IMR-90 (cell line): Measurements from ENCODE around the gene PIGU. TPM values are rescaled to one million over a fixed set of nuclear protein-coding genes. Genes with fewer than 3 reads are reported as not detected.

Experiments used
- ATAC-seq: fragments of 200-7000 bp; cut with Tn5 transposase; 2 replicates; pipeline ENCODE4 v1.9.1; 2020; ENCODE audit warnings: low read depth, mild to moderate bottlenecking, moderate library complexity
- BruUV-seq: library from RNA; stranded (reverse); fragments of 400-500 nt; replicated peaks from 2 replicates; lab custom pipeline; 2021; lab: Mats Ljungman, UMichigan
- CTCF ChIA-PET: fragments of 300-600 bp; formaldehyde crosslinking; extraction: SDS; loops from one replicate; lab custom pipeline; 2021; ENCODE audit warnings: antibody characterized with exemption; lab: Yijun Ruan, JAX
- POLR2A ChIA-PET: fragments of 300-600 bp; sonication (Branson Sonifier 250); formaldehyde crosslinking; loops from one replicate; lab custom pipeline; 2022; ENCODE audit warnings: antibody characterized with exemption; ENCODE audit not compliant: unreplicated experiment; lab: Charles Lee
- DNase-seq: peaks from one replicate; pipeline ENCODE4 v3.0.0; 2013
- H2AFZ ChIP-seq: replicated peaks from 2 replicates; pipeline ENCODE3; 2013; ENCODE audit warnings: low read length, mild to moderate bottlenecking; ENCODE audit not compliant: poor library complexity
- H2AK5ac ChIP-seq: 2 replicates; pipeline ENCODE4 v1.6.1; 2013; ENCODE audit warnings: low read depth, low read length, inconsistent platforms
- H2AK9ac ChIP-seq: replicated peaks from 2 replicates; pipeline ENCODE3; 2013; ENCODE audit warnings: mild to moderate bottlenecking, low read depth, low read length, moderate library complexity; ENCODE audit not compliant: poor library complexity
- H2BK120ac ChIP-seq: 2 replicates; pipeline ENCODE4 v1.6.1; 2013; ENCODE audit warnings: low read depth, low read length, inconsistent platforms
- H2BK15ac ChIP-seq: 3 replicates; pipeline ENCODE4 v1.6.1; 2013; ENCODE audit warnings: low read depth, low read length, inconsistent platforms
- H2BK20ac ChIP-seq: 2 replicates; pipeline ENCODE4 v1.6.1; 2013; ENCODE audit warnings: low read depth, mild to moderate bottlenecking, inconsistent platforms, low read length, moderate library complexity
- H2BK5ac ChIP-seq: 2 replicates; pipeline ENCODE4 v1.6.1; 2013; ENCODE audit warnings: mild to moderate bottlenecking, low read depth, low read length, inconsistent platforms; ENCODE audit not compliant: poor library complexity, severe bottlenecking
- H3K14ac ChIP-seq: replicated peaks from 2 replicates; pipeline ENCODE4 v1.6.1; 2013; ENCODE audit warnings: low read depth, low read length, inconsistent platforms
- H3K18ac ChIP-seq: 2 replicates; pipeline ENCODE4 v1.6.1; 2013; ENCODE audit warnings: low read depth, low read length, control low read depth
- H3K23ac ChIP-seq: 2 replicates; pipeline ENCODE4 v1.6.1; 2013; ENCODE audit warnings: low read depth, low read length, inconsistent platforms
- H3K27ac ChIP-seq: 2 replicates; pipeline ENCODE4 v1.5.1; 2013; ENCODE audit warnings: mild to moderate bottlenecking, control low read depth, low read length; ENCODE audit not compliant: insufficient read depth
- H3K27me3 ChIP-seq: 2 replicates; pipeline ENCODE4 v1.6.1; 2013; ENCODE audit warnings: low read length; ENCODE audit not compliant: control insufficient read depth, insufficient read depth
- H3K36me3 ChIP-seq: 2 replicates; pipeline ENCODE4 v1.6.1; 2013; ENCODE audit warnings: low read length, mixed read lengths; ENCODE audit not compliant: control insufficient read depth, insufficient read depth
- H3K4ac ChIP-seq: 2 replicates; pipeline ENCODE4 v1.6.1; 2013; ENCODE audit warnings: low read depth, low read length, inconsistent platforms
- H3K4me1 ChIP-seq: 2 replicates; pipeline ENCODE4 v1.6.1; 2013; ENCODE audit warnings: low read length, mixed read lengths; ENCODE audit not compliant: control insufficient read depth, insufficient read depth
- H3K4me2 ChIP-seq: 2 replicates; pipeline ENCODE4 v1.6.1; 2013; ENCODE audit warnings: low read depth, mild to moderate bottlenecking, control low read depth, low read length, moderate library complexity
- H3K4me3 ChIP-seq: 2 replicates; pipeline ENCODE4 v1.5.1; 2013; ENCODE audit warnings: low read depth, mild to moderate bottlenecking, control low read depth, low read length, moderate library complexity; ENCODE audit not compliant: insufficient read depth
- H3K56ac ChIP-seq: 2 replicates; pipeline ENCODE4 v1.6.1; 2013; ENCODE audit warnings: low read length, inconsistent platforms; ENCODE audit not compliant: insufficient read depth; ENCODE audit errors: extremely low read depth
- H3K79me1 ChIP-seq, 2 experiments: 2 replicates each; pipeline ENCODE4 v1.6.1; 2013; ENCODE audit warnings: low read length in 2 of 2, inconsistent platforms in 1 of 2, low read depth in 1 of 2
- H3K9ac ChIP-seq: 2 replicates; pipeline ENCODE4 v1.6.1; 2013; ENCODE audit warnings: low read depth, low read length, control low read depth
- H3K9me1 ChIP-seq: 2 replicates; pipeline ENCODE4 v1.6.1; 2013; ENCODE audit warnings: low read length, inconsistent platforms; ENCODE audit not compliant: insufficient read depth
- H3K9me3 ChIP-seq: 2 replicates; pipeline ENCODE4 v1.6.1; 2013; ENCODE audit warnings: low read length; ENCODE audit not compliant: control insufficient read depth, insufficient read depth
- H4K20me1 ChIP-seq: 2 replicates; pipeline ENCODE4 v1.6.1; 2013; ENCODE audit warnings: low read length, inconsistent platforms; ENCODE audit not compliant: insufficient read depth
- H4K5ac ChIP-seq: 2 replicates; pipeline ENCODE4 v1.6.1; 2013; ENCODE audit warnings: mild to moderate bottlenecking, low read depth, low read length, control low read depth
- H4K8ac ChIP-seq, 2 experiments: 2 replicates each; pipeline ENCODE4 v1.6.1; 2013; ENCODE audit warnings: low read depth in 2 of 2, low read length in 2 of 2, control low read depth in 1 of 2, inconsistent platforms in 1 of 2
- H4K91ac ChIP-seq: 2 replicates; pipeline ENCODE4 v1.6.1; 2013; ENCODE audit warnings: low read depth, low read length, inconsistent platforms; ENCODE audit not compliant: insufficient read depth
- BHLHE40 ChIP-seq: fragments of 150-350 bp; IDR thresholded peaks from 2 replicates; pipeline ENCODE4 v1.6.1; 2016; ENCODE audit warnings: mild to moderate bottlenecking, low read depth, low read length
- CEBPB ChIP-seq: IDR thresholded peaks from 2 replicates; pipeline ENCODE4 v1.6.1; 2012; ENCODE audit warnings: low read depth, low read length, improper control_type of control experiment
- CHD1 ChIP-seq: IDR thresholded peaks from 2 replicates; pipeline ENCODE4 v1.6.1; 2012; ENCODE audit warnings: low read depth, low read length, improper control_type of control experiment
- FOS ChIP-seq: fragments of 150-350 bp; IDR thresholded peaks from 2 replicates; pipeline ENCODE4 v1.6.1; 2016; ENCODE audit warnings: low read depth, low read length
- MAFK ChIP-seq: IDR thresholded peaks from 2 replicates; pipeline ENCODE4 v1.6.1; 2012; ENCODE audit warnings: low read depth, low read length, improper control_type of control experiment
- MAZ ChIP-seq: IDR thresholded peaks from 2 replicates; pipeline ENCODE4 v1.6.1; 2012; ENCODE audit warnings: low read depth, mild to moderate bottlenecking, low read length, improper control_type of control experiment, moderate library complexity, borderline replicate concordance
- MXI1 ChIP-seq: IDR thresholded peaks from 2 replicates; pipeline ENCODE4 v1.6.1; 2012; ENCODE audit warnings: low read depth, mild to moderate bottlenecking, low read length, moderate library complexity, borderline replicate concordance
- NFE2L2 ChIP-seq: fragments of 150-350 bp; IDR thresholded peaks from 2 replicates; pipeline ENCODE4 v1.6.1; 2016; ENCODE audit warnings: low read depth, mild to moderate bottlenecking, low read length
- POLR2A ChIP-seq: IDR thresholded peaks from 2 replicates; pipeline ENCODE4 v1.6.1; 2012; ENCODE audit warnings: mild to moderate bottlenecking, low read depth, low read length
- RFX5 ChIP-seq: IDR thresholded peaks from 2 replicates; pipeline ENCODE4 v1.8.0; 2012; ENCODE audit warnings: low read depth, mild to moderate bottlenecking, low read length, moderate library complexity
- SMC3 ChIP-seq: fragments of 150-350 bp; IDR thresholded peaks from 2 replicates; pipeline ENCODE4 v1.6.1; 2016; ENCODE audit warnings: low read depth, mild to moderate bottlenecking, antibody characterized with exemption, low read length, moderate library complexity
- WGBS, 2 experiments: methylation state at CpG; one replicate each; pipeline versions ENCODE4 v1.1.5 to v1.1.7; 2013; ENCODE audit warnings: missing lambda C conversion rate in 2 of 2; ENCODE audit not compliant: insufficient read length in 1 of 2; ENCODE audit errors: extremely low coverage in 2 of 2; 5-methylcytosine and 5-hydroxymethylcytosine counted together
- dilution Hi-C: fragments of 300-500 bp; cut with HindIII; formaldehyde crosslinking; loops from one replicate; pipeline ENCODE4 v1.14.3; 2018; ENCODE audit warnings: low sequenced_read_pairs; ENCODE audit not compliant: unreplicated experiment
- in situ Hi-C: fragments of 300-500 bp; cut with MboI; formaldehyde crosslinking; loops from 3 replicates; pipeline ENCODE4 v1.14.3; 2019; ENCODE audit warnings: low sequenced_read_pairs, inconsistent platforms, mixed read lengths
- intact Hi-C: fragments of 100-400 bp; cut with micrococcal nuclease; formaldehyde crosslinking; loops from 2 replicates; pipeline ENCODE4 v1.10.0; 2022
- polyA plus RNA-seq, 3 experiments: library from polyadenylated mRNA; depleted of rRNA; stranded (reverse); fragments of >200 nt; gene quantifications; 2 replicates each; pipeline ENCODE4 v1.2.3, GENCODE V29; 2012; ENCODE audit warnings: low replicate concordance in 1 of 3
- total RNA-seq: library from RNA; depleted of rRNA; stranded (reverse); fragments of >200 nt; gene quantifications from 2 replicates; pipeline ENCODE4 v1.2.3, GENCODE V29; 2012
- TF ChIP-seq, protein P1 (sequence below): fragments of 150-350 bp; IDR thresholded peaks from 2 replicates; pipeline ENCODE4 v1.6.1; 2016; ENCODE audit warnings: low read depth, mild to moderate bottlenecking, low read length, moderate library complexity, borderline replicate concordance
- TF ChIP-seq, protein P2 (sequence below): conservative IDR thresholded peaks from 2 replicates; pipeline ENCODE4 v1.5.1; 2012; ENCODE audit warnings: mild to moderate bottlenecking, low read depth, low read length, improper control_type of control experiment

The PIGU gene
- total and polyA plus RNA-seq, 2 of the 4 experiments (the other 2 are of a cell fraction): 11.1 to 31.1 TPM

DNA sequence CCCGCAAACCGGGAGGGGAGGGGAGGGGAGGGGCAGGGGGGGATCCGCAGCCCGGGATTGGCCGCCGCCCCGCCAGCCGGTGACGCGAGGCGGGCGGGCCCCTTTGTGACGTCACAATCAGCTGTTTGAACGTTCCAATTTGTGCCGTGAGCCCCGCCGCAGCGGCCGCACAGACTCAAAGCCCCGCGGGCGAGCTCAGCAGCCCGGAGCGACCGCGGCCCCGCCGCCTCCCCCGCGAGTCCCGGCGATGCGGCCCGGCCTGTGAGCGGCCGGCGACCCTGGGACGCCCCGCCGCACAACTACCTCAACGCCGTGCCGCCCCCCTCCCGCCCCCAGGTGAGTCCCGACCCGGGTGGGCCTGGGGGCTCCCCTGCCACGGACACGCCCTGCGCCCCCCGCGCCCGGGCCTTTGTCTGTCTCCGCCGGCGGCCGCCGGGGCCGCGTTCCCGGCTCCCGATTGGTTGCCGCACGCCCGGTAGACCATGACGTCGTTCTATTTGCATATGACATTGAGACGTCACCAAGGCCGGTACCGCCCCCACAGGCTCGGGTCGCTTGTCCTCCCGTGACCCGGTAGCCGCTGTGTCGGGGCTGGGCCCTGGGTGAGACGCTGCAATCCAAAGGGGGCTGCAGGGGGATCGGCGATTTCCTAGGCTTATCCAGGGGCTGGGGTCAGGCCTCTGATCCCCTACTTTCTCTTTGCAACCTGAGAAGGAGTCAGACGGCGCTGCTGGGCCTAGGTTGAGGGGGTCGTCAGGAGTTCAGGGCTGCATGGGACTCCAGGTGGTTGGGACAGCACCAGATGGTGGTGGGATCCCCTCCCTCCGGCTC lies 27.5 kb upstream of the PIGU start, which contains the start of gene TP53INP2:
TSS of gene TP53INP2 (plus strand) at position 168 of the 831 bp plus-strand sequence. CDS start 4,396 bp downstream, outside the sequence.
- H3K9me3 ChIP-seq: no peaks in the 10 kb centered on the region
- peak within 1 kb of the TSS; percentile 23; the same call in 1 of the 2 replicates for H2BK120ac ChIP-seq
- in situ Hi-C loops (no loop called here), intact Hi-C loops (loop anchor here (5.0 kb wide), 4 partner anchors 63 to 392 kb away; partner anchors contain the start of gene MAP1LC3A), dilution Hi-C loops (no loop called here)
- H3K9me1 ChIP-seq: peaks cover 9% of the 10 kb centered on the region; the same call in 1 of the 2 replicates
- POLR2A ChIA-PET: interaction anchor here (0.6 to 1.1 kb wide), 4 partner anchors 10 to 104 kb away, joined by 3 to 6 read pairs (median 3); no protein-coding TSS in a partner anchor
- H2AFZ ChIP-seq: peak within 1 kb of the TSS; percentile 96
- peak within 1 kb of the TSS; percentile 38 for H3K18ac ChIP-seq
- H3K4me2 ChIP-seq: peak within 1 kb of the TSS; percentile 86
- peaks cover 8% of the 10 kb centered on the region for H3K4me1 ChIP-seq
- H3K9ac ChIP-seq: peak within 1 kb of the TSS; percentile 72
- peak within 1 kb of the TSS; percentile 33 for H4K91ac ChIP-seq
- peak within 1 kb of the TSS; percentile 85 for H3K14ac ChIP-seq
- ATAC-seq (peak; percentile 76), DNase-seq (peak; percentile 91)
- H2BK20ac ChIP-seq: peak within 1 kb of the TSS; percentile 9; the same call in 1 of the 2 replicates
- H4K8ac ChIP-seq: peak within 1 kb of the TSS; percentile 22 to 84; a peak in 3 of 4 replicates
- H3K23ac ChIP-seq: peak within 1 kb of the TSS; percentile 92
- H3K27me3 ChIP-seq: no peaks in the 10 kb centered on the region
- peak within 1 kb of the TSS; percentile 75 for H3K4ac ChIP-seq
- peak within 1 kb of the TSS; percentile 4 for H4K5ac ChIP-seq
- WGBS, 2 experiments: 0% methylated on average over 51 of the region's 82 CpGs; no CpG with 5 or more reads in 1 of the 2 experiments
- H2AK9ac ChIP-seq: peak within 1 kb of the TSS; percentile 89
- peak within 1 kb of the TSS; percentile 37; the same call in 1 of the 3 replicates for H2BK15ac ChIP-seq
- H3K27ac ChIP-seq: peak within 1 kb of the TSS; percentile 56
- H3K36me3 ChIP-seq: no peaks in the 10 kb centered on the region
- peak within 1 kb of the TSS; percentile 5; the same call in 1 of the 2 replicates for H3K56ac ChIP-seq
- H3K79me1 ChIP-seq: peaks cover 0 to 33% of the 10 kb centered on the region in 2 experiments; a peak in 2 of 4 replicates
- CTCF ChIA-PET: no interaction called here
- H3K4me3 ChIP-seq: peak within 1 kb of the TSS; percentile 69
- H2AK5ac ChIP-seq: peak within 1 kb of the TSS; percentile 72; the same call in 1 of the 2 replicates
- H2BK5ac ChIP-seq: peak within 1 kb of the TSS; percentile 43
- H4K20me1 ChIP-seq: 0 out of 2 replicates have a peak, but pooled peaks cover 3% of the 10 kb centered on the region
- BruUV-seq: TSS peak; percentile 45
- no peak for TF ChIP-seq CEBPB
- TF ChIP-seq NFE2L2: no peak
- TF ChIP-seq, protein P1, sequence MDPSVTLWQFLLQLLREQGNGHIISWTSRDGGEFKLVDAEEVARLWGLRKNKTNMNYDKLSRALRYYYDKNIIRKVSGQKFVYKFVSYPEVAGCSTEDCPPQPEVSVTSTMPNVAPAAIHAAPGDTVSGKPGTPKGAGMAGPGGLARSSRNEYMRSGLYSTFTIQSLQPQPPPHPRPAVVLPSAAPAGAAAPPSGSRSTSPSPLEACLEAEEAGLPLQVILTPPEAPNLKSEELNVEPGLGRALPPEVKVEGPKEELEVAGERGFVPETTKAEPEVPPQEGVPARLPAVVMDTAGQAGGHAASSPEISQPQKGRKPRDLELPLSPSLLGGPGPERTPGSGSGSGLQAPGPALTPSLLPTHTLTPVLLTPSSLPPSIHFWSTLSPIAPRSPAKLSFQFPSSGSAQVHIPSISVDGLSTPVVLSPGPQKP: no peak
- no peak for TF ChIP-seq SMC3
- TF ChIP-seq POLR2A: peak; percentile 96
- TF ChIP-seq MAZ: peak; percentile 85; the same call in 1 of the 2 replicates
- no peak for TF ChIP-seq RFX5
- TF ChIP-seq, protein P2, sequence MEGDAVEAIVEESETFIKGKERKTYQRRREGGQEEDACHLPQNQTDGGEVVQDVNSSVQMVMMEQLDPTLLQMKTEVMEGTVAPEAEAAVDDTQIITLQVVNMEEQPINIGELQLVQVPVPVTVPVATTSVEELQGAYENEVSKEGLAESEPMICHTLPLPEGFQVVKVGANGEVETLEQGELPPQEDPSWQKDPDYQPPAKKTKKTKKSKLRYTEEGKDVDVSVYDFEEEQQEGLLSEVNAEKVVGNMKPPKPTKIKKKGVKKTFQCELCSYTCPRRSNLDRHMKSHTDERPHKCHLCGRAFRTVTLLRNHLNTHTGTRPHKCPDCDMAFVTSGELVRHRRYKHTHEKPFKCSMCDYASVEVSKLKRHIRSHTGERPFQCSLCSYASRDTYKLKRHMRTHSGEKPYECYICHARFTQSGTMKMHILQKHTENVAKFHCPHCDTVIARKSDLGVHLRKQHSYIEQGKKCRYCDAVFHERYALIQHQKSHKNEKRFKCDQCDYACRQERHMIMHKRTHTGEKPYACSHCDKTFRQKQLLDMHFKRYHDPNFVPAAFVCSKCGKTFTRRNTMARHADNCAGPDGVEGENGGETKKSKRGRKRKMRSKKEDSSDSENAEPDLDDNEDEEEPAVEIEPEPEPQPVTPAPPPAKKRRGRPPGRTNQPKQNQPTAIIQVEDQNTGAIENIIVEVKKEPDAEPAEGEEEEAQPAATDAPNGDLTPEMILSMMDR: no peak
- no peak for TF ChIP-seq MXI1
- 0 out of 2 replicates have a peak, but pooled peaks have one; percentile 71 for TF ChIP-seq CHD1
- TF ChIP-seq FOS: no peak; the same call in 1 of the 2 replicates
- TF ChIP-seq BHLHE40: no peak
- no peak for TF ChIP-seq MAFK
